Erythroblast (primary cell): ENCODE results near the gene ARHGAP30.
A peak's percentile ranks its signal among the peaks of the same experiment; 100 is the strongest.

ENCODE experiments used
- DNase-seq, 2 experiments: peaks; one replicate each; lab custom pipeline; 2025; lab: John Stamatoyannopoulos, UW
- GATA1 ChIP-seq: IDR thresholded peaks from 2 replicates; pipeline ENCODE4 v1.6.1; 2011; ENCODE audit warnings: low read depth, mild to moderate bottlenecking, control low read depth, low read length, moderate library complexity
- POLR2A ChIP-seq: IDR thresholded peaks from 2 replicates; pipeline ENCODE4 v1.6.1; 2011; ENCODE audit warnings: mild to moderate bottlenecking, low read length

ARHGAP30 gene

GRCh38 chr1:161048949-161049722, 20.6 kb downstream of the ARHGAP30 start:
- TF ChIP-seq POLR2A = no peak
- TF ChIP-seq GATA1 = no peak
- no peak for DNase-seq

- TF ChIP-seq POLR2A = no peak
- no peak for TF ChIP-seq GATA1
- no peak for DNase-seq
Measured at GRCh38 chr1:161047436-161048420, 22.0 kb downstream of the ARHGAP30 start.

DNA sequence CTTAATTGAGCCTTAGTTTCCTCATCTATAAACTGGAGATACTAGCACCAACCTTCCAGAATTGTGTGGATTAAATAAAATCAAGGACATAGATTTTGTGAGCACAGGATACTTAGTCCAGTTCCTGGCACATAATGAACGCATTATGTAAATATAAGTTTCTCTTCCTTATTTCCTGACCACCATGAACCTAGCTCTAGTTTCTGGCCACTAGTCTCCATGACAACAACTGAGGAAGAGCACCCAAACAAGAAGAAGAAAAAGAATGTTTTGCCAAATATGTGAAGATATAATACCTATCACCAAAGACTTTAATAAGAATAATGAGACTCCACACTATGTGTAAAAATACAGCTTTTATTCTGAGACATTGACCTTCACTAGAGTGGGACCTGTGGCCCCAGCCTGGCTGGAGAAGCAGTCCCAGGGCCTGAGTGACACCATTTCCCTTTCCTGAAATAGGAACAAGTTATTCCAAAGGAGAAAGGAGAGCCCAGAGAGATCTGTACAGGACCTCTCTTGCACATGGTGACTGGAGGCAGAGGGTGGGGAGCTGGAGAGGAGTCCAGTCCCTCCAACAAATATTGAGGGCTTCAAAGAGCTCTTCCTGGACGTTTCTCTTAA, 23.0 kb downstream of the ARHGAP30 start:
- TF ChIP-seq POLR2A (no peak), GATA1 (no peak)
- DNase-seq = no peak

DNA sequence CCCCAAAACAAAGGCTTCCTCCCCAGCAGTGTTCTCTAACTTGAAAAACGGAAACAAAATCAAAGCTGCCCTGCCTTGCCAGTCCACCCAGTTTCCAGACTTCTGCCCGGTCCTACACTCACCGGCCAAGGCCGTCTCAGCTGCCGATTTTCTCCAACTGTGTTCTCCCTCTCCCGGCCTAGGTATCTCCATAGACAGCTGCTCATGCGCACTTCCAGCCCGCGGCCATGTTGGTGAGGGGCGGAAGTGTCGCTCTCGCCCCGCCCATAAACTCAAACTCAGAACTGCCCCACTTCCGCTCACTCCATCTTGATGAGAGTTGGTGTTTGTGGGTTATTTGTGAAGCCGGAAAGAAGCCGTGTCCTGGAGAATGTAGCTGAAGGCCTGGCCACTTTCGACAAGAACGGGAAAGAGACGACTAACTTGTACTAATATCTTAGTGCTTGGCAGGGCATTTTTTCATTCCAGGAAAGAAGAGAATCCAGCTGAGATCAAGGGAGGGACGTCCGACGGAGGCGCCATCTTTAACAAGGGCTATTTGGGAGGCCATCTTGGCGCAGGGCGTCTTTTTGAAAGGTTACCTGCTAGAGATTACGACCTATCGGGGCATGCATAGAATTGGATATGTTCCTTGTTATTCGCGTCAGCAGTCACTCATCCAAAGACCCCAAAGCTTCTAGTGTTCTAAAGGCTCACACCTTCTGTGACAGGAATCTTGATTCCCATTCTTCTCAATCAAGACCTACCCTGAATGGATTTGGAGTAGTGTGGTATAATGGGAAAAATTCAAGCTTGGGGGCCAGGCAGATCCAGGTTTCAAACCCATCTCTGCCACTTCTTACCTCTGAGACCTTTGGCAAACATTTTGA, 23.7 kb downstream of the ARHGAP30 start, which contains the start of gene USF1:
TSS of gene USF1 (minus strand) at position 242 of the 869 bp plus-strand sequence. CDS start 2,702 bp downstream, outside the sequence.
- TF ChIP-seq GATA1 = no peak
- peak; percentile 96 for TF ChIP-seq POLR2A
- peak; percentile 98 for DNase-seq

GRCh38 chr1:161044908-161045735, 24.6 kb downstream of the ARHGAP30 start:
- TF ChIP-seq GATA1 = no peak
- TF ChIP-seq POLR2A = no peak
- peak; percentile 83 to 85 for DNase-seq

GRCh38 chr1:161044535-161044907, 25.2 kb downstream of the ARHGAP30 start:
- TF ChIP-seq POLR2A (no peak), GATA1 (no peak)
- DNase-seq = peak in 1 of 2 experiments; percentile 49

GRCh38 chr1:161039546-161039945, 30.1 kb downstream of the ARHGAP30 start:
- TF ChIP-seq POLR2A (no peak), GATA1 (no peak)

GRCh38 chr1:161039154-161039545, 30.5 kb downstream of the ARHGAP30 start:
- TF ChIP-seq GATA1 (no peak), POLR2A (no peak)
- no peak for DNase-seq

More at GRCh38 chr1:161039546-161039945, 30.1 kb downstream of the ARHGAP30 start:
- DNase-seq = no peak

DNA sequence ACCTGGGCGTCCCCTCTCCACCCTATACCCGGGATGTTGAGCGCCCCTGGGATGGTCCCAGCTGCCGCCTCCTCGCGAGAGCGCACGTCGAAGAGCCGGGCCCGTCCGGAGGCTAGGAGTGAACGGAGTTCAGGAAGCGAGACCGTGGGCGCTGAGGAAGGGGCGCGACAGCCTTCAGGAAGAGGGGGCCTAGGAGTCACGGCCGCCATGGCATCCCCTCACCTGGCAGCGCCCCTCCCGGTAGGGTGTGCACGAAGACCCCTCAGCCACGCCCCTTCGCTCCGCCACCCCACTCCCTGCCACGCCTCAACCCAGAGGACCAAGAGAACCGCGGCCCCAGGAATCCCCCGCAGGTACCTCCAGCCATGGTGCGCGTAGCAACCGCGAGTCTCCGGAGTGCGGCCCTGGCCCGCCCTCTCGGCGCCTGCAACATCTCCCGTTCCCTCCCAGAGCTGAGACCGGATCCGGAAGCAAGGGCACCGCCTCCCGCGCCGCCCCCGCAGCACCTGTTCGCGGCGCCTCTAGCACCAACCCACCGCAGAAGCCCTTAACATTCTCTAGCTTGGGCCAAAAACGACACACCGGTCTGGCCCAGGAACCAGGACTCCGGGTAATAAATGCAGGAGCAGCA, 31.1 kb downstream of the ARHGAP30 start, which contains the start of gene TSTD1:
TSS of gene TSTD1 (minus strand) at position 442 of the 631 bp plus-strand sequence. CDS start at position 367, 75 bp downstream.
- peak; percentile 71 for TF ChIP-seq POLR2A
- TF ChIP-seq GATA1 = no peak
- DNase-seq = peak; percentile 78 to 83

- no peak for DNase-seq
- TF ChIP-seq GATA1 (no peak), POLR2A (no peak)
Measured at GRCh38 chr1:161037661-161038522, 31.8 kb downstream of the ARHGAP30 start.

GRCh38 chr1:161033751-161034150, 35.9 kb downstream of the ARHGAP30 start:
- DNase-seq = no peak
- TF ChIP-seq POLR2A = no peak
- TF ChIP-seq GATA1 = no peak
